Aorta (tissue), 5 donors: ENCODE measurements around the gene RFXANK. TPM values are rescaled to one million over a fixed set of nuclear protein-coding genes. Genes with fewer than 3 reads are reported as not detected.

Experiments
- ATAC-seq: fragments of 200-7000 bp; cut with Tn5 transposase; one replicate; pipeline ENCODE4 v1.9.1; 2022; ENCODE audit warnings: moderate library complexity; ENCODE audit not compliant: low FRiP score
- DNase-seq, 2 donors: peaks; one replicate each; pipeline ENCODE4 v3.0.0-alpha.2; 2020
- H3K27ac ChIP-seq, 2 donors: one replicate each; pipeline ENCODE4 v1.5.1; 2013; ENCODE audit warnings: low read length in 2 of 2, mild to moderate bottlenecking in 2 of 2, moderate library complexity in 2 of 2, control low read depth in 1 of 2, inconsistent platforms in 1 of 2, low read depth in 1 of 2
- H3K27me3 ChIP-seq, 2 donors: one replicate each; pipeline ENCODE4 v1.6.1; 2013; ENCODE audit warnings: control low read depth in 1 of 2, low read length in 1 of 2, mild to moderate bottlenecking in 1 of 2, moderate library complexity in 1 of 2; ENCODE audit not compliant: insufficient read depth in 2 of 2, control insufficient read depth in 1 of 2
- H3K36me3 ChIP-seq, 2 donors: one replicate each; pipeline ENCODE4 v1.6.1; 2013; ENCODE audit warnings: control low read depth in 1 of 2, low read length in 1 of 2, mild to moderate bottlenecking in 1 of 2; ENCODE audit not compliant: insufficient read depth in 2 of 2, control insufficient read depth in 1 of 2
- H3K4me1 ChIP-seq, 2 donors: one replicate each; pipeline ENCODE4 v1.6.1; 2013; ENCODE audit warnings: low read length in 2 of 2, control low read depth in 1 of 2, mild to moderate bottlenecking in 1 of 2, moderate library complexity in 1 of 2; ENCODE audit not compliant: insufficient read depth in 2 of 2, control insufficient read depth in 1 of 2
- H3K4me3 ChIP-seq, 2 donors: one replicate each; pipeline ENCODE4 v1.5.1; 2013; ENCODE audit warnings: low read length in 2 of 2, control low read depth in 1 of 2, mild to moderate bottlenecking in 1 of 2
- H3K9me3 ChIP-seq: one replicate; pipeline ENCODE4 v1.6.1; 2013; ENCODE audit warnings: mild to moderate bottlenecking, low read length; ENCODE audit not compliant: control insufficient read depth
- WGBS, 2 donors: extraction: QIAGEN DNeasy Blood & Tissue Kit; methylation state at CpG; one replicate each; pipeline ENCODE4 v1.1.7; 2013; 5-methylcytosine and 5-hydroxymethylcytosine counted together
- intact Hi-C, 2 donors: fragments of 100-400 bp; cut with DNase I; formaldehyde crosslinking; loops; one replicate each; pipeline versions ENCODE4 v1.14.2 to v1.15.0; 2022
- polyA plus RNA-seq, 2 donors: library from polyadenylated mRNA; stranded (reverse); fragments of 200-250 nt; gene quantifications; one replicate each; pipeline ENCODE4 v1.2.3, GENCODE V29; 2013
- total RNA-seq, 2 donors: library from RNA; stranded (reverse); fragmentation: NEBNext Ultra II Directional; extraction: Animal tissue kit (Norgen Biotek cat#: 25700); gene quantifications; one replicate each; pipeline ENCODE4 v1.2.1, GENCODE V29; 2021
- donor health status: healthy with polysubstance abuse.
- donor health status: Bipolar disorder and iron deficiency.
- donor health status: DM: no; HTN: no; CAD: no.
- donor health status: DM: no; HTN: no; CAD: no.
- donor health status: DM: yes; HTN: yes; CAD: no.

The RFXANK gene
- total and polyA plus RNA-seq, 4 donors, result 33.1 to 199 (median 43.2) TPM

DNA sequence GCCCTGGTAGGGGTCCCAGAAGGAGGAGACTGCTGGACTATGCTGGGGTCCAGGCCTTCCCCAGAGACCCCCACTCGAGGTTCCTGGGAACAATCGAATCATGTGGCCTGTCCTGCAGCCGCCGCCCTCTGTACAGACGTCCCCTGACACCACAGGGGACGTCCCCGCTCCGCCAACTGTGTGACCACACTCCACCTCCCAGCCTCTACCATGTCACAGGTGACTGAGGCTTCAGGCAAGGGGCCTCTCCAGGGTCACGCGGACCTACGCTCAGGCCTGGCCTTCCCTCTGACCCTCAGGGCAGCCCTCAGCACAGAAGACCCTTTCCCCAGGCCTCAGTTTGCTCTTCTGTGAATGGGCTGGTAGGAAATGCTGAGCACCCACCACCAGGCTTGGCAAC lies 40.6 kb upstream of the RFXANK start:
- Histone ChIP-seq H3K27me3 (no peaks in the 10 kb centered on the region), H3K4me1 (no peaks in the 10 kb centered on the region), H3K36me3 (peaks cover 0 to 4% of the 10 kb centered on the region in 2 donors), H3K4me3 (no peak overlapping the region), H3K27ac (no peak overlapping the region), H3K9me3 (no peaks in the 10 kb centered on the region)
- intact Hi-C loops, result no loop called here
- no peak for ATAC-seq
- DNase-seq, result no peak
- WGBS, 2 donors, result 77 to 83% methylated on average over 11 of the region's 11 CpGs

DNA sequence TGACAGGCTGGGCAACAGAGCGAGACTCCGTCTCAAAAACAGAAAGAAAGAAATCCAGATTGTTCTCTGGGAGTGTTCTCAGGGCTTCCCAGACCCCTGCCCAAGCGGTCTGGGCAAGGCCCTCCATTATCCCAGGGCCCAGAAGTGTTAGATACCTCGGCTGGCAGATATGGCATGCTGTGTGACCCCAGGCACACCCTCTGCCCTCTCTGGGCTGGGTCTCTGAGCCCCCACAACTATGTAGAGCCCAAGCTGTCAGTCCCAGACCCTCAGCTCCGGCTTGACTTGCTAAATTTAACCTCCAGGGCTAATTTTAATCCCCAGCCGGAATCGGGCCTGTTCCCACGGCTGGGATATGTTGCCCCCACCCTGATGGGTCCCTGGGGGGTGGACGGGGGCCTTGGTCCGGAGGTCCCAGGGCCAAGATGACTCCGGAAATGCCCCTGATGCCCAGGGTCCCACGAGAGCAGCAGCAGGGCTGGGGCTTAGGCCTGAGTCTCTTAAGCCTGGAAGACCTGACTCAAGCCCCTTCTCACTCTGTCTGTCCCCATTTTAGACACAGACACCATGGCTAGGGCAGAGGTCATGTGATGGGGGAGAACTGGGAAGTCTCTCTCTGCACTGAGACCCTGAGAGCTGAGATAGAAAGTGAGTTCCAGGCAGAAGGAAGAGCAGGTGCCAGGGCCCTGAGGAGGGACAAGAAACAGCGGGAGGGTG lies 39.2 kb upstream of the RFXANK start:
- whole genome bisulfite sequencing, 2 donors, result 37 to 50% methylated on average over 13 of the region's 13 CpGs
- no peak for ATAC-seq
- intact Hi-C loops, result no loop called here
- Histone ChIP-seq H3K27ac (no peak overlapping the region), H3K9me3 (no peaks in the 10 kb centered on the region), H3K4me3 (no peak overlapping the region), H3K36me3 (peaks cover 0 to 4% of the 10 kb centered on the region in 2 donors), H3K27me3 (no peaks in the 10 kb centered on the region), H3K4me1 (no peaks in the 10 kb centered on the region)
- no peak for DNase-seq

- Histone ChIP-seq H3K4me1 (no peaks in the 10 kb centered on the region), H3K4me3 (no peak overlapping the region), H3K27me3 (no peaks in the 10 kb centered on the region), H3K36me3 (no peaks in the 10 kb centered on the region), H3K9me3 (no peaks in the 10 kb centered on the region), H3K27ac (no peak overlapping the region)
- DNase-seq, result no peak
- intact Hi-C loops, result no loop called here
- no peak for ATAC-seq
- WGBS, 2 donors, result 96 to 99% methylated on average over 6 of the region's 6 CpGs
These were observed 37.1 kb upstream of the RFXANK start for GRCh38 chr19:19154768-19155494.

DNA sequence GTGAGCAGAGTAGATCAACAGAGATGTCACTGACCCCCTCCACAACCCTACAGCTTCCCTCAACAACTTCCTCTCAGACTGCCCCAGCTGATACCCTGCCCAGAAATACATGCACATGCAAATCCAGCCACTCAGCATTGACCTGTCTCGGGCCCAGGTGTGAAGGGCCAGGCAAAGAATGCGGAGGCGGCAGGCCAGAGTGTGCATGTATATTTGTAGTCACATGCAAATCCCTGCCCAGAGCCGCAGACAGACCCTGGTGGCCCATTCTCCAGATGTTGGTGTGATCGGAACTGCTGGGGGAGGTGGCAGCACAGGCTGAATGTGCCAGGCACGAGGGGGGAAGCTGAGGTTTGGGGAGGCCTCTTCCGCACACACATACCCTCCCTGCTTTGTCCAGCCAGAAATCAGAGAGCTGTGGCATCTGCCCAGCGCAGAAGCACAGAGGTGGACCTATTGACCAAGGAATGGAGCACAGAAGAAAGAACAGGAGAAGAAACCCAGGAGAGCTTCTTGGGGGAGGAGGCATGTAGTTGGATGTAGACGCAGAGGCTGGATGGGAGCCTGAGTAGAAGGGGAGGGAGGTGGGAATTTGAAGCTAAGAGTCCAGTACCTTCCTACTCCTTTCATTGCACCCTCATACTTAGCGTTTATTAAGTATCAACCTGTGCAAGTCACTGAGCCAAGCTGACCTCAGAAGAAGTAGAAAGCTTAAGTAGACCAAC lies 36.4 kb upstream of the RFXANK start:
- DNase-seq, result no peak
- intact Hi-C loops, result no loop called here
- 92 to 95% methylated on average over 10 of the region's 10 CpGs for WGBS, 2 donors

GRCh38 chr19:19157808-19158207 lies 34.2 kb upstream of the RFXANK start:
- H3K4me3 ChIP-seq, result no peak overlapping the region
- ATAC-seq (no peak), DNase-seq (no peak)
- no peaks in the 10 kb centered on the region for H3K9me3 ChIP-seq
- no peaks in the 10 kb centered on the region for H3K4me1 ChIP-seq
- WGBS, 2 donors, result 52 to 67% methylated on average over 6 of the region's 6 CpGs
- H3K27ac ChIP-seq, result no peak overlapping the region
- no peaks in the 10 kb centered on the region for H3K27me3 ChIP-seq
- H3K36me3 ChIP-seq, result no peaks in the 10 kb centered on the region
- intact Hi-C loops, result no loop called here

More for the DNA sequence above, 36.4 kb upstream of the RFXANK start:
- Histone ChIP-seq H3K9me3 (no peaks in the 10 kb centered on the region), H3K4me1 (no peaks in the 10 kb centered on the region), H3K36me3 (no peaks in the 10 kb centered on the region), H3K4me3 (no peak overlapping the region), H3K27ac (no peak overlapping the region), H3K27me3 (no peaks in the 10 kb centered on the region)
- no peak for ATAC-seq

DNA sequence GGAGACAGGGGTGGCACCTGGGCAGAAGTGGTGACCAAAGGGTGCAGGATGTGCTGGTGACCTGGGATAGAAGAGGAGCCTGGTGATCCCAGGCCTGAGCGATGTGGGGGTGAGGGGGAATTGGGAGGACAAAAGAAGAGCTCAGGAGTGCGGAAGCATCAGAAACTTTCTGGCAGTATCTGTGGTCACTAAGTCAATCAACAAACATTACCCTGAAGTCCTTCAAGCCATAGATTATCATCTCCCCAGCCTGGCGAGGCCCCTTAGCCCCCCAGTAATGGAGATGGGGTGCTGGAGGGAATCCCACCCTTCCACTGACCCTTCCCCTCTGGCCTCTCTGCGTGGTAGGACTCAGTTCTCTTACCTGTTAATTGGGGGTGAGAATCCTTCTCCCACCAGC lies 32.5 kb upstream of the RFXANK start:
- intact Hi-C loops, result no loop called here
- H3K4me3 ChIP-seq, result no peak overlapping the region
- no peaks in the 10 kb centered on the region for H3K27me3 ChIP-seq
- H3K9me3 ChIP-seq, result no peaks in the 10 kb centered on the region
- DNase-seq (no peak), ATAC-seq (no peak)
- WGBS, 2 donors, result 93 to 95% methylated on average over 4 of the region's 4 CpGs
- no peaks in the 10 kb centered on the region for H3K36me3 ChIP-seq
- H3K27ac ChIP-seq, result no peak overlapping the region
- no peaks in the 10 kb centered on the region for H3K4me1 ChIP-seq

DNA sequence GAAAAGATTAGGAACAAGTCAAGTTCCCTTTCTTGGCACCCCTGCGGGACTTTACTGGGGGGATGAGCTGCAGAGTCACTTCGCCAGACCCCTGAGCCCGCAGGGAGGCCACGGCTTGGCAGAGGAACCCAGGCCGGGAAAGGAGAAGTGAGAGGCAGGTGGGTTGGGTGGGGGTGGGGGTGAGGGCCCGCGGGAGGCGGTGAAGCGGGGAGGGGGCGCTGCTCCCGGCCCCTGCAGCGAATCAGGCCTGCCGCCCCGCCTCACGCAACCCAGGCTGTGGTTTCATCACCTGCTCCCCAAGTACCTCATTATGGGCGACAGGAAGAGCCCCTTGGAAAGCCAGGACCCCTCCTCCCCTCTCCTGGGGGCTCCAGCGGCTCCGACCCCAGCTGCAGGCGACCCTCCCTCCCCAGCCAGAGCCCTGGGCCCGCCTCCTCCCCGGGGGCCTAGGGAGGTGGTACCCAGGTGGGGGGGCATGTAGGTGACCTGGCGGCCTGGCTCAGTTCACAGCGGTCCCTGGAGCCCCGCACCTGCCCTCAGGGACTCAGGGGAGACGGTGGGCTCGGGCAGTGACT lies 31.5 kb upstream of the RFXANK start:
- intact Hi-C loops, result no loop called here

DNA sequence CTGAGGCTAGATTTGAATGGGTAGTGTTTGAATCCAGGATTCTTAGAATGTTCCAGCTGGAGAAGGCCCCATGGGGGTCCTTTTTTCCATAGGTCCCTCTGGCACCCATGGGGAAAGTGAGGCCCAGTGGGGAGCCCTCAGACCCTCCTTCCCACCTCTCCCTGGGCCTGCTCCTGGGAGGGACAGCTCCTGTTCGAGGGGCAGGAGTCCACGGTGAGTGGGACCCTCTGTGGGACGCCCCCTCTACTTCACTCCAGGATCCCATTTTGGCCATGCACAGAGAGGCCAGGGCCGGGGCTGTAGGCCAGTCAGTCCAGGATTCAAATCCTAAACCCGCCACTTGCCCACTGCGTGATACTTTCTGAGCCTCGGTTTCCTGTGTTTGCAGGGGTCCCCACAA lies 29.6 kb upstream of the RFXANK start:
- no peak for DNase-seq
- WGBS, 2 donors, result 90 to 92% methylated on average over 6 to 7 of the region's 7 CpGs
- Histone ChIP-seq H3K4me3 (no peak overlapping the region), H3K4me1 (no peaks in the 10 kb centered on the region), H3K36me3 (no peaks in the 10 kb centered on the region), H3K27me3 (no peaks in the 10 kb centered on the region), H3K9me3 (no peaks in the 10 kb centered on the region), H3K27ac (no peak overlapping the region)
- intact Hi-C loops, result no loop called here
- ATAC-seq, result no peak

More for the DNA sequence above, 31.5 kb upstream of the RFXANK start:
- H3K4me3 ChIP-seq, result no peak overlapping the region
- no peaks in the 10 kb centered on the region for H3K9me3 ChIP-seq
- H3K36me3 ChIP-seq, result no peaks in the 10 kb centered on the region
- no peaks in the 10 kb centered on the region for H3K27me3 ChIP-seq
- DNase-seq, result no peak
- H3K27ac ChIP-seq, result no peak overlapping the region
- WGBS, 2 donors, result 58 to 64% methylated on average over 17 to 26 of the region's 26 CpGs
- H3K4me1 ChIP-seq, result no peaks in the 10 kb centered on the region
- no peak for ATAC-seq
